Aorta (tissue), 5 donors: Measurements from ENCODE around the gene RBMS1. TPM values are rescaled to one million over a fixed set of nuclear protein-coding genes. Genes with fewer than 3 reads are reported as not detected.

ENCODE experiments used
- ATAC-seq: fragments of 200-7000 bp; cut with Tn5 transposase; one replicate; pipeline ENCODE4 v1.9.1; 2022; ENCODE audit warnings: moderate library complexity; ENCODE audit not compliant: low FRiP score
- DNase-seq, 2 donors: peaks; one replicate each; pipeline ENCODE4 v3.0.0-alpha.2; 2020
- H3K27ac ChIP-seq, 2 donors: one replicate each; pipeline ENCODE4 v1.5.1; 2013; ENCODE audit warnings: low read length in 2 of 2, mild to moderate bottlenecking in 2 of 2, moderate library complexity in 2 of 2, control low read depth in 1 of 2, inconsistent platforms in 1 of 2, low read depth in 1 of 2
- H3K27me3 ChIP-seq, 2 donors: one replicate each; pipeline ENCODE4 v1.6.1; 2013; ENCODE audit warnings: control low read depth in 1 of 2, low read length in 1 of 2, mild to moderate bottlenecking in 1 of 2, moderate library complexity in 1 of 2; ENCODE audit not compliant: insufficient read depth in 2 of 2, control insufficient read depth in 1 of 2
- H3K36me3 ChIP-seq, 2 donors: one replicate each; pipeline ENCODE4 v1.6.1; 2013; ENCODE audit warnings: control low read depth in 1 of 2, low read length in 1 of 2, mild to moderate bottlenecking in 1 of 2; ENCODE audit not compliant: insufficient read depth in 2 of 2, control insufficient read depth in 1 of 2
- H3K4me1 ChIP-seq, 2 donors: one replicate each; pipeline ENCODE4 v1.6.1; 2013; ENCODE audit warnings: low read length in 2 of 2, control low read depth in 1 of 2, mild to moderate bottlenecking in 1 of 2, moderate library complexity in 1 of 2; ENCODE audit not compliant: insufficient read depth in 2 of 2, control insufficient read depth in 1 of 2
- H3K4me3 ChIP-seq, 2 donors: one replicate each; pipeline ENCODE4 v1.5.1; 2013; ENCODE audit warnings: low read length in 2 of 2, control low read depth in 1 of 2, mild to moderate bottlenecking in 1 of 2
- H3K9me3 ChIP-seq: one replicate; pipeline ENCODE4 v1.6.1; 2013; ENCODE audit warnings: mild to moderate bottlenecking, low read length; ENCODE audit not compliant: control insufficient read depth
- WGBS, 2 donors: extraction: QIAGEN DNeasy Blood & Tissue Kit; methylation state at CpG; one replicate each; pipeline ENCODE4 v1.1.7; 2013; 5-methylcytosine and 5-hydroxymethylcytosine counted together
- intact Hi-C, 2 donors: fragments of 100-400 bp; cut with DNase I; formaldehyde crosslinking; loops; one replicate each; pipeline versions ENCODE4 v1.14.2 to v1.15.0; 2022
- polyA plus RNA-seq, 2 donors: library from polyadenylated mRNA; stranded (reverse); fragments of 200-250 nt; gene quantifications; one replicate each; pipeline ENCODE4 v1.2.3, GENCODE V29; 2013
- total RNA-seq, 2 donors: library from RNA; stranded (reverse); fragmentation: NEBNext Ultra II Directional; extraction: Animal tissue kit (Norgen Biotek cat#: 25700); gene quantifications; one replicate each; pipeline ENCODE4 v1.2.1, GENCODE V29; 2021
- donor health status: healthy with polysubstance abuse.
- donor health status: Bipolar disorder and iron deficiency.
- donor health status: DM: no; HTN: no; CAD: no.
- donor health status: DM: no; HTN: no; CAD: no.
- donor health status: DM: yes; HTN: yes; CAD: no.

RBMS1 gene
- total and polyA plus RNA-seq, 4 donors: 32.8 to 146 (median 99.3) TPM

- H3K4me1 ChIP-seq: peaks cover 0 to 7% of the 10 kb centered on the region in 2 donors
- WGBS, 2 donors: 71% methylated on average over 5 of the region's 5 CpGs
- H3K9me3 ChIP-seq: no peaks in the 10 kb centered on the region
- H3K27me3 ChIP-seq: no peaks in the 10 kb centered on the region
- no peaks in the 10 kb centered on the region for H3K36me3 ChIP-seq
- DNase-seq (no peak), ATAC-seq (no peak)
- H3K4me3 ChIP-seq: no peak overlapping the region
- H3K27ac ChIP-seq: no peak overlapping the region
- intact Hi-C loops: no loop called here
These were observed 266.2 kb downstream of the RBMS1 start for GRCh38 chr2:160227293-160227915.

GRCh38 chr2:160226367-160226766 lies 267.2 kb downstream of the RBMS1 start:
- Histone ChIP-seq H3K36me3 (no peaks in the 10 kb centered on the region), H3K9me3 (no peaks in the 10 kb centered on the region), H3K27me3 (no peaks in the 10 kb centered on the region), H3K27ac (no peak overlapping the region), H3K4me1 (peaks cover 0 to 7% of the 10 kb centered on the region in 2 donors), H3K4me3 (no peak overlapping the region)
- intact Hi-C loops: no loop called here
- ATAC-seq: no peak
- no peak for DNase-seq
- 84 to 85% methylated on average over 5 of the region's 5 CpGs for WGBS, 2 donors

- 88 to 96% methylated on average over 4 of the region's 4 CpGs for WGBS, 2 donors
These were observed 267.9 kb downstream of the RBMS1 start for GRCh38 chr2:160225722-160226121.

GRCh38 chr2:160224507-160224906 lies 269.1 kb downstream of the RBMS1 start:
- ATAC-seq: no peak
- Histone ChIP-seq H3K27me3 (no peaks in the 10 kb centered on the region), H3K36me3 (no peaks in the 10 kb centered on the region), H3K9me3 (no peaks in the 10 kb centered on the region), H3K4me1 (peaks cover 0 to 7% of the 10 kb centered on the region in 2 donors), H3K27ac (no peak overlapping the region), H3K4me3 (no peak overlapping the region)
- intact Hi-C loops: no loop called here
- 97 to 99% methylated on average over 3 of the region's 3 CpGs for WGBS, 2 donors
- no peak for DNase-seq

More at GRCh38 chr2:160225722-160226121, 267.9 kb downstream of the RBMS1 start:
- DNase-seq (no peak), ATAC-seq (no peak)
- H3K4me1 ChIP-seq: peaks cover 0 to 7% of the 10 kb centered on the region in 2 donors
- H3K27ac ChIP-seq: no peak overlapping the region
- intact Hi-C loops: no loop called here
- H3K9me3 ChIP-seq: no peaks in the 10 kb centered on the region
- no peak overlapping the region for H3K4me3 ChIP-seq
- H3K36me3 ChIP-seq: no peaks in the 10 kb centered on the region
- H3K27me3 ChIP-seq: no peaks in the 10 kb centered on the region

- Histone ChIP-seq H3K27me3 (no peaks in the 10 kb centered on the region), H3K4me3 (no peak overlapping the region), H3K9me3 (no peaks in the 10 kb centered on the region), H3K4me1 (peaks cover 0 to 4% of the 10 kb centered on the region in 2 donors), H3K27ac (no peak overlapping the region), H3K36me3 (no peaks in the 10 kb centered on the region)
- DNase-seq (no peak), ATAC-seq (no peak)
- WGBS, 2 donors: 57 to 58% methylated on average over 3 of the region's 3 CpGs
- intact Hi-C loops: no loop called here
These were observed 269.5 kb downstream of the RBMS1 start for GRCh38 chr2:160224060-160224459.

GRCh38 chr2:160223560-160223959 lies 270.0 kb downstream of the RBMS1 start:
- DNase-seq (no peak), ATAC-seq (no peak)
- 96 to 97% methylated on average over 3 of the region's 3 CpGs for whole genome bisulfite sequencing, 2 donors
- intact Hi-C loops: no loop called here
- Histone ChIP-seq H3K9me3 (no peaks in the 10 kb centered on the region), H3K4me3 (no peak overlapping the region), H3K4me1 (peaks cover 0 to 4% of the 10 kb centered on the region in 2 donors), H3K27ac (no peak overlapping the region), H3K36me3 (no peaks in the 10 kb centered on the region), H3K27me3 (no peaks in the 10 kb centered on the region)

- WGBS, 2 donors: 86 to 88% methylated on average over 7 of the region's 7 CpGs
- peaks cover 0 to 4% of the 10 kb centered on the region in 2 donors for H3K4me1 ChIP-seq
- no peak for ATAC-seq
- H3K9me3 ChIP-seq: no peaks in the 10 kb centered on the region
- H3K27me3 ChIP-seq: no peaks in the 10 kb centered on the region
- no peaks in the 10 kb centered on the region for H3K36me3 ChIP-seq
- intact Hi-C loops: no loop called here
- no peak overlapping the region for H3K27ac ChIP-seq
- DNase-seq: no peak
- H3K4me3 ChIP-seq: no peak overlapping the region
These were observed 270.9 kb downstream of the RBMS1 start for GRCh38 chr2:160222546-160223283.
